Testis (tissue), 2 donors: ENCODE measurements around the gene HNRNPR.

ENCODE experiments used
- POLR2A ChIP-seq: fragments of 450-650 bp; IDR thresholded peaks from one replicate; pipeline ENCODE4 v1.6.1; 2017; ENCODE audit warnings: antibody characterized with exemption, mild to moderate bottlenecking, moderate library complexity
- TF ChIP-seq, protein P1 (sequence below), 3 experiments: fragments of 450-650 bp in 2 of 3; fragments of 200-600 bp in 1 of 3; sonication (generic) in 1 of 3; IDR thresholded peaks; one replicate each; pipeline ENCODE4 v1.5.1; 2016 to 2019; ENCODE audit warnings: antibody characterized with exemption in 3 of 3, mild to moderate bottlenecking in 2 of 3, moderate library complexity in 1 of 3

DNA sequence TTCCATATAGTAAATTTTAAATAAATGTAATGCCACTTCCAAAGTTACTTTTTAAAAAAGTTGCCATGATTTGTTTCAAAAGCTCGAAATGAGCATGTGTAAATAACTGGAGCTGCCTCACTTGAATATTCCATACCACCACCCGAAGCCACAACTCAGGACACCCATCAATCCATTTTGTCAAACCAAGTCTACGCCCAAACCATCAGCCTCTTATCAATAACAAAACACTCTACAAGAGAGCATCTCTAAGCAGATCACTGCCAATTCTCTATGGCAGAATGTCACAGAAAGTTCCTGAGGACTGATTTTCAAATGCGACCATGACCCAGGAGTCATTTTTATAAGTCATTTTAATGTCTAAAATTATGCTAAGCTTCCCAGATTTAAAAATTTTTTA is 4.5 kb downstream of the HNRNPR start:
- TF ChIP-seq, protein P1, sequence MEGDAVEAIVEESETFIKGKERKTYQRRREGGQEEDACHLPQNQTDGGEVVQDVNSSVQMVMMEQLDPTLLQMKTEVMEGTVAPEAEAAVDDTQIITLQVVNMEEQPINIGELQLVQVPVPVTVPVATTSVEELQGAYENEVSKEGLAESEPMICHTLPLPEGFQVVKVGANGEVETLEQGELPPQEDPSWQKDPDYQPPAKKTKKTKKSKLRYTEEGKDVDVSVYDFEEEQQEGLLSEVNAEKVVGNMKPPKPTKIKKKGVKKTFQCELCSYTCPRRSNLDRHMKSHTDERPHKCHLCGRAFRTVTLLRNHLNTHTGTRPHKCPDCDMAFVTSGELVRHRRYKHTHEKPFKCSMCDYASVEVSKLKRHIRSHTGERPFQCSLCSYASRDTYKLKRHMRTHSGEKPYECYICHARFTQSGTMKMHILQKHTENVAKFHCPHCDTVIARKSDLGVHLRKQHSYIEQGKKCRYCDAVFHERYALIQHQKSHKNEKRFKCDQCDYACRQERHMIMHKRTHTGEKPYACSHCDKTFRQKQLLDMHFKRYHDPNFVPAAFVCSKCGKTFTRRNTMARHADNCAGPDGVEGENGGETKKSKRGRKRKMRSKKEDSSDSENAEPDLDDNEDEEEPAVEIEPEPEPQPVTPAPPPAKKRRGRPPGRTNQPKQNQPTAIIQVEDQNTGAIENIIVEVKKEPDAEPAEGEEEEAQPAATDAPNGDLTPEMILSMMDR (IDR thresholded peaks at IDR 0.05) = no peak
- TF ChIP-seq POLR2A = no peak
